RPMI7951 (cell line): ENCODE data around the gene ZNF580. TPM values are rescaled to one million over a fixed set of nuclear protein-coding genes. Genes with fewer than 3 reads are reported as not detected.

Source experiments
- DNase-seq: peaks from one replicate; pipeline ENCODE4 v3.0.0-alpha.2; 2012; ENCODE audit warnings: low read depth
- total RNA-seq: library from RNA; depleted of rRNA; stranded (reverse); fragments of >200 nt; shearing (Covaris generic); gene quantifications from 2 replicates; pipeline ENCODE4 v1.2.3, GENCODE V29; 2014

The ZNF580 gene
- total RNA-seq, 1 experiment from 2014 or later, result 12.9 TPM

DNA sequence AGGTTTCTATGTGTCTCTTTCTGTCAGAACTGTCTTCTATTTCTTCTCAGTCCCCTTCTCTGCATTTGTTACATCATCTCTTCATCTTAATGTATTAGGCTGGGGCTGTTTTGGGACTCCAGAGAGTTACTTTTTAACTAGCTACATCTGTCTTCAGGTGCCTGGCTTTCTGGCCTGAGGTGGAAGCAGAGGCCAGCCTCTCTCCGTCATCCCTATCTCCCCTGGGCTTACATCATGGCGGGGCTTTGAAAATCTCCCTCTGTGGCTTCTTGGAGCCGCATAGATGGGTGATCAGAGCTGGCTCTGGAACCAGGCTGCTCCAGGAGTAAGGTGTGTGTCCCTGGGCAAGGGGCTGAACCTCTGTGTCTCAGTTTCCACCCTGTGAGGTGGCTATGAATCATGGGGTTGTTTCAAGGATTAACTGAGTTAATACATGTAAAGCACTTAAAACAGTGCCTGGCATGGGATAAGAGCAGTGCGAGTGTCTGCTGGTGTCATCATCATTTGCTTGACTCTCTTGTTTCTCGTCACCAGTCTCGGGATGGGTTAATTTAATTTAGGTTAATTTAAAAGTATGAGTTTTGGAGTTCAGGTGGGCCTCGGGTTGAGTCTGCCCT, 36.2 kb downstream of the ZNF580 start:
- DNase-seq, result no peak

- no peak for DNase-seq
Measured at GRCh38 chr19:55677572-55678028, 36.8 kb downstream of the ZNF580 start.

- DNase-seq, result no peak
Measured at GRCh38 chr19:55678121-55678671, 37.4 kb downstream of the ZNF580 start.

GRCh38 chr19:55679343-55680257, 38.8 kb downstream of the ZNF580 start:
- DNase-seq, result no peak

DNA sequence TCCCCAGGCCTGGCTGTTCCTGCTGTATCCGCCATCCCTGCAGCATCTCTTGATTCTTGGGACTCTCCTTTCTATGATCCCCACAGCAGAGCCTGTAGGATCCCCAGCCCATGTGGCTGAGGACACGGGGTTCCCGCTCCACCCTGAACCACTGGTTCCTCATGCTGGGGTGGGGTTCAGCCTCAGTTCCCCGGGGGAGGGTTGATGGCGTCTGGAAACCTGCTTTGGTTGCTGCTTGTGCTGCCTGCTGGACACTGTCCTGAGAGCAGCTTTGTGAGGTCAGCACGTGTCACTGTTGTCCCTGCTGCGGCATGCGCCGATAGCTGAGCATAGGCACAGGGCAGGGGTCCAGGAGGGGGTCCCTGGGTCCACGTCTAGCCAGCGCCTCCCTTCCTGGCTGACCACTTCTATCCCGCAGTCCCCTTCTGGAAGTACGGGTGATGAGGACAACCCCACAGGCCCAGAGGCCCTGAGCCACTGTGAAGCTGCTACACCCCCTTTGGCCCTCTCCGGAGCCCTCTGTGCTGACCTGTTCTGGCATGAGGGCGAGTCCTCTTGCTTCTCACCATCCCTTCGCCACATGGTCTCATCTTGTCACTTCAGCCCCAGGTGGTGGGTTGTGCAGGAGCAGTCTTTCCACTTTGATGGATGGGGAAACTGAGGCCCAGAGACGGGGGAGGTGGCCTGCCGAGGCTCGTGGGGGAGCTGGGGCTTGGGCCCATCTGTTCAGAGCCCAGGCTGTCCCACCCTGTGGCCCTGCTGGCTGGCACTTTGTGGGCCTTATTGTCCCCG, 39.7 kb downstream of the ZNF580 start:
- DNase-seq, result no peak

DNA sequence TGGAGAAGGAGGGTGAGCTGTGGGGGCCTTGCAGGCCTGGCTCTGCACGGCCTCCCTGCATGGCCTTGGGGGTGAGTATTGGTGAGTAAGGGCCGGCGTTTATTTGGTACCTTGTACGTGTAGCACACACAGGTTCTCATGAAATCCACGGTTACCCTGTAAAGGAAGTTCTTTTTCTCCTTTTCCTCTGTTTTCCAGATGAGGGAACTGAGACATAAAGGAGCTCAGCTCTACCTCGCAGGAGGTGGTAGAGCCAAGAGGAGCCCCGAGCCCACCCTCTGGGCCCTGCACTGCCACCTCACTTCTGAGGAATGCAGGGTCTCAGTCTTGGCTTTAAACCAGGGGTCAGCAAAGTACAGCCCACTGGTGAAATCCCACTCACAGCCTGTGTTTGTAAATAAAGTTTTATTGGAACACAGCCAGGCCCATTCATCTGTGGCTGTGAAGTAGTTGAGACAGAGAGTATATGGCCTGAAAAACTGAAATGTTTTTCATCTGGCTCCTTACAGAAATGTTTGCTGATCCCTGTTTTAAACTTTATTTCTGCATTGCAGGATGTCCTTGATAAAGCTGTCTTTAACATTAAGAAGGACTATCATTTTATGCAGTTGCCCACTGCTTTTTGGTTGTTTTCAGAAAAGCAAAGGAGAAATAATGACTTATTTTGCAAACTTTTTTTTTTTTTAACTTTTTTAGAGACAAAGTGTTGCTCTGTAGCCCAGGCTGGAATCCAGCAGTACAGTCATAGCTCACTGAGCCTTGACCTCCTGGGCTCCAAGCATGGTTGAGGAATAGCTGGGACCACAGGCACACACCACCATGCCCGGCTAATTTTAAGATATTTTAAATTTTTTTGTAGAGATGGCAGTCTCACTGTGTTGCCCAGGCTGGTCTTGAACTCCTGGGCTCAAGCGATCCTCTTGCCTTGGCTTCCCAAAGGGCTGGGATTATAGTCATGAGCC, 40.6 kb downstream of the ZNF580 start:
- no peak for DNase-seq

DNA sequence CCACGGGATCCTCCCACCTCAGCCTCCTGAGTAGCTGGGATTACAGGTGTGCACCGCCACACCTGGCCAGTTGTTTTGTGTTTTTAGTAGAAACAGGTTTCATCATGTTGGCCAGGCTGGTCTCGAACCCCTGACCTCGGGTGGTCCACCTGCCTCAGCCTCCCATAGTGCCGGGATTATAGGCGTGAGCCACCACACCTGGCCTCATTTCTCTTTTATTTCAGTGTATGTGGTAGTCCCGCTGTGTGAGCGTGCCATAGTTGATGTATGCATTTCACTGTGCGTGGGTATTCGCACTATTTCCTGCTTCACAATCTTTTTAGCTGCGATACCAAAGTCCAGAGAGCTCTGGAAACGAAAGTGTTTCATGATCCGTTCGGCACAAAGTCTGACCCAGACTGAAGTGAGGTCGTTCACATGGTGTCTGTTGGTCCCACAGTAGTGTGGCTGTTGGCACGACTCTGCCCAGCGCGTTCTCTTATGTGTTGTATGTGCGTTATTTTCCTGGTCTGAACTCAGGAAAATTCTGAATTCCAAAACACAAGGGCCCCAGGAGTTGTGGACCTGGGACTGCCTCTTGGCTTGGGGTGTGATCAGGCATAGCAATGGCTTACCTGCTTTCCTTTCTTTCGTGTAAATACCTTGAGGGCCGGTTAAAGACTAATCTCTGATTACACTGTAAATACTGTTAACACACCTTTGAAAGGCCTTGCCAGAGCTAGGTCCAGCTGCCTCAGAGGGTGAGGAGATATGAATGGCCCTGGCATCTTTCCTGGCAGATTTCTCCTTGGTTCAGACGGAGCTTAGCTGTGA, 42.9 kb downstream of the ZNF580 start:
- DNase-seq, result no peak

GRCh38 chr19:55684946-55685681, 44.3 kb downstream of the ZNF580 start:
- DNase-seq, result no peak

- DNase-seq, result no peak
Measured at GRCh38 chr19:55685776-55686175, 45.0 kb downstream of the ZNF580 start.

DNA sequence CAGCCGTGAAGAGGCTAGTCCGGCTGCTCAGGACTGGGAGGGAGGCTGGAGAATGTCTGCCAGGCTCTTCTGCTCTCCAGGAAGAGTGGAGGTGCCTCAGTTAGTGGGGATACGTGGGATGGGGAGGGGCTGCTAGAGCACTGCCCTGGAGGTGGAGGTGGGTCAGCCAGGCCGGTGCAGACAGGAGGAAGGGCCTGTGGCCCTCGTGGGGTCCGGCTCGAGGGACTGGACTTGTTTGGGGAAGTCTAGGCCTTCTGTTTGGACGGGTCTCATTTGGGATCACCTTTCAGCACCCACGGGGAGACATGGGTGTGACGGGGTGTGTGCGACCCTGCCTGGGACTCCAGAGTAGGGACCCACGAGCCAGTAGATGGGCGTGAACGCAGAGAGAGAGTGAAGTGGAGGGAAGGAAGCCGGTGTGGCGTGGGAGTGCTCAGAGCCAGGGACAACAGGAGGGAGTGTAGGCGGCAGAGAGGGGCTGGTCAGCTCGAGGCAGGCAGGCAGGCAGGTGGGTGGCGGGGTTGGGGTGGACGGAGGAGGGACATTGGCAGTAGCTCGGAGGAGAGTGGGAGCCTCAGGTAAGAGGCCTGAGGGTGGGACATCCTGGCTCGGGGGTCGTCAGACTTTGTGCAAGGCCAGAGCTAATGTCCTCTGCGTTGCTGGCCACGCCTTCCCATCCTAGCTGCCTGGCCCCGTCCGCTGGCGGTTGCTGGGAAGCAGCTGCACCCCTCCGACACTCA, 45.7 kb downstream of the ZNF580 start:
- no peak for DNase-seq

DNA sequence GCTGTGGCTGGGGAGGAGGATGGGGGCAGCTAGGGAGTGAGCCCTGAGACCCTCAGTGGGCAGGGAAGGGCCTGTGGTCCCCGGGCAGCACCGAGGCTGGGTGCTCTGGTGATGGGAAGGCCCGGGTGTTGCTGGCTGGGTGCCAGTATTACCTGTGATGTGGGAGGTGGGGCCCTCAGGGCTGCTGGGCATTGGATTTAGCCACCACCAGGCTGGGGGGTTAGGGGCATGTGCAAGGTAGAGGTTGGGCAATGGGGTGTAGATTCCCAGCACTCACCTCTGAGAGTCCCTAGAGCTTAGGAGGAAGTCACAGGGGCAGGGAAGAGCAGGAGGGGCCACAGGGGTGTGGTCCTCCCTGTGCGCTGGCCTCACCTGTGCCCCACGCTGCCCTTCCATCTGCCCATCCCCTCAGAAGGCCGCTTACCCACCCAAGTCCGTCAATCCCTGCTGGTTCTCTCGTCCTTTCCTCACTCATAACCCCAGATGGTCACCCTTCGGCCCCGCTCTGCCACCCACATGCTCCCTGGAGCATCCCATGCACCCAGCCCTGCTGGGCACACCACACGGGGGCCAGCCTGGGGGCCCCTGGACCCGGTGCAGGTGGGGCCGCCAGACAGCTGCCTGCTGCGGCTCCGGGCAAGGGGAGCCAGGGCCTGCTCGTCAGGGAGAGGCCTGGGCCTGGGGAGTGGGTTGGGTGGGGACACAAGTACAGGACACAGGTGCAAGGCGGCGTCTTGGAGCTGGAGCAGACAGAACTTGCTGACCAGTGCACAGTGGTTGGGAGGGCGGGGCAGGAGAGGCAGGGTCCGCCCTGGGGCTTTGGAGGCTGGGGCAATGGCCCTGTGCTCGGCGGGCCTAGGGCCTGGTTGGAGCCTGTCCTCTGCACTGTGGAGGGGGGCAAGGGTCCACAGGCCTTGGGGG, 46.7 kb downstream of the ZNF580 start:
- no peak for DNase-seq

DNA sequence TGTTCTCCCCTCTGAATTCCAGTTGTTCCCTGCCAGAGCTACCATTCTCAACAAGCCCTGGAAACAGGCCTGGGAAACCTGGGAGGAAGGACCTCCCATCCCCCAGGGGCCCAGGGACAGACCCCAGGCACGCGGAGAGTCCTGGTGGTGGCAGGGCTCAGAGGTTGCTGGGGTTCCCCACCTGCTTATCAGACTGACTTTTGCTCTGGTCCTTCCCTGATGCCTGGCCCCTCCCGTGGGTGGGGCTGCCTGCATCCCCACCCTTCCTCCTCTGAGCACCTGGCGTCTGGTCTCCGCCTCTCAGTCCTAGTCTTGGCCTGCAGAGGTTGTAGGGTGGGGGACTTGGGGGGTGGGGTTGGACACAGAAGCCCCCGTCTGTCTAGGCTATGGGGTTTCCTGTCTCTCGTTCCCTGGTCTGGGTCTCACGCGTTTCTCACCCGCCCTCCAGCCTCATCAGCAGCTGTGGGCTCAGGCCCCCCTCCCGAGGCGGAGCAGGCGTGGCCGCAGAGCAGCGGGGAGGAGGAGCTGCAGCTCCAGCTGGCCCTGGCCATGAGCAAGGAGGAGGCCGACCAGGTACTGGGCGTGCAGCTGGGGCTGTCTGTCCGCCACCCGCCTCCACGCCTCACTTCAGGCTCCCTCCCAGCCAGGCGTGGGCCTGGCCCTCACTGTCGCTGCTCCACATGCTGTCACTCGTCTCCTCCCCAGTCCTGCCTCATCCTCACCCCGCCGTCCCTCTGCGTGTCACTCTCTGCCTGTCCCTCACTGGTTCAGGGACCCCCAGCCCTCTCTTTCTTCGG, 47.8 kb downstream of the ZNF580 start:
- no peak for DNase-seq

GRCh38 chr19:55689411-55690108, 48.8 kb downstream of the ZNF580 start:
- DNase-seq, result no peak

GRCh38 chr19:55690109-55690768, 49.4 kb downstream of the ZNF580 start:
- no peak for DNase-seq

GRCh38 chr19:55690769-55691545, 50.2 kb downstream of the ZNF580 start:
- no peak for DNase-seq
